HepG2 (cell line): ENCODE measurements around the gene ABCB9.

Source experiments
- TARDBP ChIP-seq: sonication (generic); formaldehyde crosslinking; IDR thresholded peaks from 2 replicates; pipeline ENCODE4 v1.8.0; 2022; ENCODE audit warnings: mild to moderate bottlenecking, missing genetic modification reagents
- TF ChIP-seq, protein P1 (sequence below): sonication (generic); formaldehyde crosslinking; IDR thresholded peaks from 2 replicates; pipeline ENCODE4 v1.4.0; 2020; ENCODE audit warnings: missing genetic modification reagents

DNA sequence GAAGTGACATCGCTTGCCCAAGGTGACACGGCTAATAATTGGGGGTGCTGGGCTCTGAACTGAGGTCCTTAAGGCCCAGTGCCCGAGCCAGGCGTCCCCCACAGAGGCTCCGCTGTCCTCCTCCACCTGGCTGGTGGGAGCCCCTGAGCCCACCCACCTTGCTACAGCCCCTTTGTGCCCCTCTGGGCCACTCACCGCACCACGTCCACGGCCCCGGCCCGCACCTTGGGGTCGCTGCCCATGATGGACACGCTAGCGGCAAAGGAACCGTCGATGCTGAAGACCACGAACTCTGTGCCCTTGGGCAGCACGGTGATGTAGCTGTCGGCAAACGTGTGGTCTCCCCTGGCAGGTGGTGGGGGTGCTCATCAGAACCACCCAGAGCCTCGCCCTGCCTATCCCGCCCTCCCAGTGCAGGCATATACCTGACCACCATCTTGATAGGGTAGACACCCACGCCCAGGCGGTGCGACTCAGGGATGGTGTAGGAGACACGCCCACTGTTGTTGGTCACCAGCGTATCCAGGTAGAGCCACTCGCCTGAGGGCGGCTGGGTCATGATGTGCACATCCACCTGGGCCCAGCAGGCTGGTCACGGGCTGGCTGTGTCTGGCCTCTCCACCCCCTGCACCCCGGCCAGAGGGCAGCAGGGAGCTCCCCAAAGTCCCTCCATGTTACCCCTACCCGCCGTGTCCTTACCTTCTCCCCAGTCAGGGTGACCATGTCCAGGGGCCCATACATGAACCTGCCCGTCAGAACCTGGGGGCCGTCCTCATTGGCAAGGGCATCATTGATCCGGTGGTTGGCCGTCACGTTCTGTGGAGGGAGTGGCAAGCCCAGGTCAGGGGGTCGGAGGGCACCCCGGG is 21.1 kb upstream of the ABCB9 start:
- no peak for TF ChIP-seq TARDBP (CRISPR knock-in tag)
- TF ChIP-seq, protein P1, sequence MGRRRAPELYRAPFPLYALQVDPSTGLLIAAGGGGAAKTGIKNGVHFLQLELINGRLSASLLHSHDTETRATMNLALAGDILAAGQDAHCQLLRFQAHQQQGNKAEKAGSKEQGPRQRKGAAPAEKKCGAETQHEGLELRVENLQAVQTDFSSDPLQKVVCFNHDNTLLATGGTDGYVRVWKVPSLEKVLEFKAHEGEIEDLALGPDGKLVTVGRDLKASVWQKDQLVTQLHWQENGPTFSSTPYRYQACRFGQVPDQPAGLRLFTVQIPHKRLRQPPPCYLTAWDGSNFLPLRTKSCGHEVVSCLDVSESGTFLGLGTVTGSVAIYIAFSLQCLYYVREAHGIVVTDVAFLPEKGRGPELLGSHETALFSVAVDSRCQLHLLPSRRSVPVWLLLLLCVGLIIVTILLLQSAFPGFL = no peak
